PC-3 (cell line): ENCODE measurements around the gene ALDH2. TPM values are rescaled to one million over a fixed set of nuclear protein-coding genes. Genes with fewer than 3 reads are reported as not detected.

Experiments used
- ATAC-seq: fragments of 200-7000 bp; cut with Tn5 transposase; 2 replicates; pipeline ENCODE4 v1.9.1; 2020; ENCODE audit warnings: mild to moderate bottlenecking, moderate library complexity
- BruUV-seq: library from RNA; stranded (reverse); fragments of 400-500 nt; replicated peaks from 2 replicates; lab custom pipeline; 2021; lab: Mats Ljungman, UMichigan
- CTCF ChIA-PET: fragments of 300-600 bp; sonication (Branson Sonifier 250); formaldehyde crosslinking; loops from one replicate; lab custom pipeline; 2022; ENCODE audit warnings: antibody characterized with exemption; lab: Charles Lee
- POLR2A ChIA-PET: fragments of 300-600 bp; sonication (Branson Sonifier 250); formaldehyde crosslinking; loops from one replicate; lab custom pipeline; 2022; ENCODE audit warnings: antibody characterized with exemption; ENCODE audit not compliant: unreplicated experiment; lab: Charles Lee
- DNase-seq: peaks from one replicate; pipeline ENCODE4 v3.0.0-alpha.2; 2015
- H2AFZ ChIP-seq: fragments of 300-600 bp; sonication (generic); 2 replicates; pipeline ENCODE4 v1.6.0; 2016; ENCODE audit warnings: antibody characterized with exemption, low read length
- H3F3A ChIP-seq: fragments of 300-600 bp; sonication (generic); one replicate; pipeline ENCODE4 v1.6.0; 2017; ENCODE audit warnings: antibody characterized with exemption, low read length, control low read depth, mild to moderate bottlenecking; ENCODE audit not compliant: unreplicated experiment
- H3K27ac ChIP-seq: fragments of 300-600 bp; sonication (generic); 2 replicates; pipeline ENCODE4 v1.5.1; 2016; ENCODE audit warnings: mild to moderate bottlenecking, low read length
- H3K27me3 ChIP-seq: fragments of 300-600 bp; sonication (generic); 2 replicates; pipeline ENCODE4 v1.6.1; 2016; ENCODE audit warnings: low read length, mixed read lengths
- H3K36me3 ChIP-seq: fragments of 300-600 bp; sonication (generic); 2 replicates; pipeline ENCODE4 v1.6.1; 2016; ENCODE audit warnings: low read depth, mixed run types, low read length, mixed read lengths
- H3K4me1 ChIP-seq: fragments of 300-600 bp; sonication (generic); 2 replicates; pipeline ENCODE4 v1.5.1; 2016; ENCODE audit warnings: low read length; ENCODE audit not compliant: insufficient read depth
- H3K4me2 ChIP-seq: fragments of 300-600 bp; sonication (generic); 2 replicates; pipeline ENCODE4 v1.6.0; 2016; ENCODE audit warnings: low read length
- H3K4me3 ChIP-seq: fragments of 300-600 bp; sonication (generic); 2 replicates; pipeline ENCODE4 v1.5.1; 2016; ENCODE audit warnings: mild to moderate bottlenecking, low read length, mixed read lengths
- H3K79me2 ChIP-seq: fragments of 300-600 bp; sonication (generic); 2 replicates; pipeline ENCODE4 v1.6.1; 2017; ENCODE audit warnings: low read length, mixed read lengths
- H3K9ac ChIP-seq: fragments of 300-600 bp; sonication (generic); 2 replicates; pipeline ENCODE4 v1.6.0; 2016; ENCODE audit warnings: mild to moderate bottlenecking, low read length
- H3K9me2 ChIP-seq: fragments of 300-600 bp; sonication (generic); replicated peaks from 2 replicates; pipeline ENCODE4 v1.6.1; 2016; ENCODE audit warnings: mixed run types, low read length, mixed read lengths
- H3K9me3 ChIP-seq: fragments of 300-600 bp; sonication (generic); 2 replicates; pipeline ENCODE4 v1.6.1; 2016; ENCODE audit warnings: low read length, mixed read lengths
- H4K20me1 ChIP-seq: fragments of 300-600 bp; sonication (generic); 2 replicates; pipeline ENCODE4 v1.6.1; 2016; ENCODE audit warnings: low read length, mixed read lengths
- CTCF ChIP-seq: fragments of 300-600 bp; sonication (generic); conservative IDR thresholded peaks from 2 replicates; pipeline ENCODE4 v1.5.1; 2017; ENCODE audit warnings: antibody characterized with exemption, low read depth, mild to moderate bottlenecking, low read length
- EZH2 ChIP-seq: fragments of 300-600 bp; sonication (generic); IDR thresholded peaks from one replicate; pipeline ENCODE4 v1.6.1; 2017; ENCODE audit warnings: antibody characterized with exemption, mild to moderate bottlenecking, low read length; ENCODE audit not compliant: unreplicated experiment
- EZH2phosphoT487 ChIP-seq: fragments of 300-600 bp; sonication (generic); IDR thresholded peaks from 2 replicates; pipeline ENCODE4 v1.6.1; 2018; ENCODE audit warnings: mild to moderate bottlenecking, antibody characterized with exemption, low read length, borderline replicate concordance
- intact Hi-C: fragments of 100-400 bp; cut with micrococcal nuclease; formaldehyde crosslinking; loops from 2 replicates; pipeline ENCODE4 v1.9.0; 2023
- total RNA-seq: library from RNA; depleted of rRNA; stranded (reverse); fragments of >200 nt; gene quantifications from 2 replicates; pipeline ENCODE4 v1.2.3, GENCODE V29; 2014

The ALDH2 gene
- total RNA-seq, 1 experiment from 2014 or later, result 2.0 TPM

GRCh38 chr12:111825509-111825908 is 58.8 kb downstream of the ALDH2 start:
- H3K9me3 ChIP-seq, result no peaks in the 10 kb centered on the region
- ChIA-PET POLR2A (no interaction called here), CTCF (no interaction called here)
- H3K27ac ChIP-seq, result no peak overlapping the region
- no peak overlapping the region for H2AFZ ChIP-seq
- no peak for ATAC-seq
- no peaks in the 10 kb centered on the region for H3K79me2 ChIP-seq
- H3K4me1 ChIP-seq, result no peaks in the 10 kb centered on the region
- H3F3A ChIP-seq, result no peaks in the 10 kb centered on the region
- H3K27me3 ChIP-seq, result 0 out of 2 replicates have a peak, but pooled peaks cover 9% of the 10 kb centered on the region
- H3K9ac ChIP-seq, result no peak overlapping the region
- TF ChIP-seq EZH2phosphoT487 (no peak), CTCF (no peak), EZH2 (no peak)
- no peaks in the 10 kb centered on the region for H3K9me2 ChIP-seq
- no peak overlapping the region for H3K4me2 ChIP-seq
- no peaks in the 10 kb centered on the region for H3K36me3 ChIP-seq
- intact Hi-C loops, result loop anchor here (2.0 kb wide), 1 partner anchor 117 kb away; no protein-coding TSS in a partner anchor
- DNase-seq, result no peak
- no peak overlapping the region for H3K4me3 ChIP-seq
- BruUV-seq, result no TSS peak
- H4K20me1 ChIP-seq, result no peaks in the 10 kb centered on the region

- Histone ChIP-seq H3K27ac (no peak overlapping the region), H3K9me3 (no peaks in the 10 kb centered on the region), H3F3A (no peaks in the 10 kb centered on the region), H3K4me3 (no peak overlapping the region), H3K36me3 (no peaks in the 10 kb centered on the region), H2AFZ (no peak overlapping the region), H3K4me1 (no peaks in the 10 kb centered on the region), H3K79me2 (no peaks in the 10 kb centered on the region), H3K4me2 (no peak overlapping the region), H4K20me1 (no peaks in the 10 kb centered on the region), H3K27me3 (0 out of 2 replicates have a peak, but pooled peaks cover 9% of the 10 kb centered on the region), H3K9ac (no peak overlapping the region), H3K9me2 (no peaks in the 10 kb centered on the region)
- BruUV-seq, result no TSS peak
- ATAC-seq (peak; percentile 24; the same call in 1 of the 2 replicates), DNase-seq (no peak)
- TF ChIP-seq EZH2, result no peak
- TF ChIP-seq EZH2phosphoT487, result no peak
- no peak for TF ChIP-seq CTCF
- intact Hi-C loops, result no loop called here
- ChIA-PET CTCF (no interaction called here), POLR2A (no interaction called here)
These were observed 59.6 kb downstream of the ALDH2 start for GRCh38 chr12:111826316-111826715.

GRCh38 chr12:111826992-111827391 is 60.3 kb downstream of the ALDH2 start:
- Histone ChIP-seq H3K4me2 (no peak overlapping the region), H3F3A (no peaks in the 10 kb centered on the region), H3K9me3 (no peaks in the 10 kb centered on the region), H3K27me3 (0 out of 2 replicates have a peak, but pooled peaks cover 7% of the 10 kb centered on the region), H3K36me3 (no peaks in the 10 kb centered on the region), H3K27ac (no peak overlapping the region), H3K4me1 (no peaks in the 10 kb centered on the region), H2AFZ (no peak overlapping the region), H3K4me3 (no peak overlapping the region), H3K79me2 (no peaks in the 10 kb centered on the region), H3K9me2 (no peaks in the 10 kb centered on the region), H4K20me1 (no peaks in the 10 kb centered on the region), H3K9ac (no peak overlapping the region)
- CTCF ChIA-PET, result no interaction called here
- ATAC-seq, result no peak
- intact Hi-C loops, result no loop called here
- no TSS peak for BruUV-seq
- POLR2A ChIA-PET, result interaction anchor here (0.5 to 0.7 kb wide), 2 partner anchors 23 to 56 kb away, joined by 3 read pairs; no protein-coding TSS in a partner anchor
- no peak for DNase-seq
- TF ChIP-seq EZH2phosphoT487, result no peak
- no peak for TF ChIP-seq CTCF
- TF ChIP-seq EZH2, result no peak
